ENCODE data around the gene WNT6.

WNT6 gene

GRCh38 chr2:218878926-218879761 lies 19.5 kb downstream of the WNT6 start:
- DNase-seq, result no peak

GRCh38 chr2:218879776-218880101 lies 20.1 kb downstream of the WNT6 start:
- no peak for DNase-seq

DNA sequence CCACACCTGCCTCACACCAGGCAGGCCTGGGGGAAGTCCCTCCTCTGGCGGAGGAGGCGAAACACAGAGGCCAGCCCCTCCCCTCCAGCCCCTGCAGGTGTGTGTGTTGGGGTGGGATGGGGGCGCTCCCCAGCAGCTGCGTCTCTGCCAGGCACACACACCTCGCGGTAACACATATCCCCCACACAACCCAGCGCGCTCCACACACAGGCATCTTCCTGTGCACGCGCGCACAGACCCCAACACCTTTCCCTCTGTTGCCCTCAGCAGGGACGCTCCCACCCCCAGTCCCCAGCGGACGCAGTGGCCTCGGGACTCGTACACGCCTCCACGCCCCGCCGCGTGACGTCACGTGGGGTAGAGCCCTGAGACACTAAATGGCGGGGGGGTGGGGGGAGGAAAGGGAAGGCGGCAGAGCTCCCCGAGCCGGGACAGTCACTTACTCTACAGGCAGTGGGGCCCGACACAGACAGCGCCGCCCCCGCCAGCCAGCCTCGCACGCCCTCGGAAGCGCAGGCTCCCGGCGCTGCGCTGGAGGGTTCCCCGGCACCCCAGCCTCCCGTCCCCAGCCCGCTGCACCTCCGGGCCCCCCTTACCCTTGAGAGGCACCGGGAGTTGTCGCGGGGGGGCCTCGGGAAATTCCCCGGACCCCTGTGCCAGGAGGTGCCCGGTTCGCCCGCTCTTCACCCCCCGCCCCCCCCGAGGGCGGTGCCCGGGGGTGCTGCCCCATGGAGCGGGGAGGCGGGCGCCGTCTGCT lies 20.7 kb downstream of the WNT6 start, which contains the start of gene WNT10A:
Gene WNT10A, plus strand, starts transcription at position 751 of the 757 bp plus-strand sequence. CDS start 144 bp downstream, outside the sequence.
- DNase-seq, result peak; percentile 92

DNA sequence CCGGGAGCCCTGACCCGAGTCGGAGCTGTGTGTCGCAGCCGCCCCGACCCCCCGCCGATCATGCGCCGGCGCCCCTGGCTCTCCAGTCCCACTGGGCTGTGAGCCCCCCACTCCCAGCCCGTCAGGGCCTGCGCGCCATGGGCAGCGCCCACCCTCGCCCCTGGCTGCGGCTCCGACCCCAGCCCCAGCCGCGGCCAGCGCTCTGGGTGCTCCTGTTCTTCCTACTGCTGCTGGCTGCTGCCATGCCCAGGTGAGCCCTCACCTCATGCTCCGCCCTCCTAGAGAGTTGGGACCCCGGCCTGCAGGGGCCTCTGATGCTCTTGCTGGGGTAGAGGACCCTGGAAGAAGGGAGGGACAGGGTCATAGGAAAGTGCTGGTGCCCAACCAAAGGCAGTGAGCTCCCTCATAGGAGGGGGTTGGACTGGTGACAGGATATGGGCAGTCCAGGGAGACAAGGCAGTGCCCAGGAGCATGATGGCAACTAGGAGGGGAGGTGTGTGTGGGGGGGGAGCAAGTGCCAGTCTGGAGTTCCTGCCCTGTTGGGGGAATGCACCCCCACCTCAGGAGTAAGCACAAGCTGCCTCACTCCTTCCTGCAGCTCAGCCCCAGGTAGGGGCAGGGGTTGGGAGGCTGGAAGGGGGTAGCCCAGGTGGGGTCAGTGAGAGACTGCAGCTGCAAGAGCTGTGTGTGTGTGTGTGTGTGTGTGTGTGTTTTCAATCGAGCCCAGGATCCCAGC lies 21.4 kb downstream of the WNT6 start:
- DNase-seq, result no peak

DNA sequence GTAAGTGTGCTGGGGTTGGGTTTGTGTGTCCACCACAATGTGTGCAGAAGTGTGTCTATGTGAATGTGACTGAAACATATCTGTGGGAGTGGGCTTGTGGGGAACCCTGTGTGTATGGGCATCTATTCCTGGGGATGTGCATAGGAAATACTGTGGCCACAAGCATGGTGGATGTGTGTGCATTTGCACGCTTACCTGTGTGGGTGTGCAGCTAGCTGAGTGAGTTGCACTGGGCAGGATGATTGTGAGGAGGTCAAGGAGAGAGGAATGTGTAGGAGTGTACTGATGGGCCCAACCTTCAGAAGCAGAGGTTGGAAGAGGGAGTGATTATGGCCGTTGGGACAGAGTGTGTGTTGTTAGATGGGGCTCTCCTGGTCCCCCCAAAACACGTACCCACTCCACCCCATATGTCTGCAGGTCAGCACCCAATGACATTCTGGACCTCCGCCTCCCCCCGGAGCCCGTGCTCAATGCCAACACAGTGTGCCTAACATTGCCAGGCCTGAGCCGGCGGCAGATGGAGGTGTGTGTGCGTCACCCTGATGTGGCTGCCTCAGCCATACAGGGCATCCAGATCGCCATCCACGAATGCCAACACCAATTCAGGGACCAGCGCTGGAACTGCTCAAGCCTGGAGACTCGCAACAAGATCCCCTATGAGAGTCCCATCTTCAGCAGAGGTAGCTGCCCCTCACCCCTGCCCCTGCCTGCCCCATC lies 22.3 kb downstream of the WNT6 start:
- no peak for DNase-seq

DNA sequence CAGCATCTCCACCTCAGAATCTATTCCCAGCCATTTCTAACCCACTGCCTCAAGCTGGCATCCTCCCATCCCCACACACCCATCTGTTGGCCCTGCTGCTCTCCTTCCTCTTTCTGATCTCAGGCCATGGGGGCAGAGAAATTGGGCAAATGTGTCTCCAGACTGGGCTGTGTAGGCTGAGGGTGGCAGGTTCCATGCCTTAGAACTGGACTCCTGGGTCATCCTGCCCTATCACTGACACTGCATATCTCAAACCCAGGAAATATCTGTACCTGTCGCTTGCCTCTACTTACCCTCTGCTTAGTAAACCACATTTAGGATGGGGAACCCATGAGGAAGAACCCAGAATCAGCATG lies 22.8 kb downstream of the WNT6 start:
- DNase-seq, result no peak

DNA sequence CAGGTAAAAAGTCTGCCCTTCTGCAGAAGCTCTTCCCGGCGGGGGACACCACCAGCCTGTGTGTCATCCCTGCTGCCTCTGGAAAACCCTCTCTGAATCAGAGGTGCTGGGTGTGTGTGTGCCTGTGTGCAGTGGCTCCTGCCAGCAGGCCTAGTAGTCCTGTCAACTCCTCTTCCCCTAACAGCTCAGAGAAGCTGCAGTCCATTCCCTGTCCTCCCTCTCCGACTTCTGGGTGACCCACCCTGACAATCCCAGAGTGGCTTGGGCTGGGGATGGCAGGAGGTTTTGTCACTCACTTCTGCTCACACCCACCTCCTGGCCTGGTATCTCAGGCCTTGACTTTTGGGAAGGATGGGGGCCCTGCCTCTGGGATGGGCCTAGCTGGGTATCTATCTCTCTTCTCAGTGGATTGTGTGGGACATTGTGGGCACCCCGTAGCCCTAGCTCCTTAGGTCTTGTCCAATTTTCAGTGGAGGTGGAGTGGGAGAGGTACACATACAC lies 23.3 kb downstream of the WNT6 start:
- no peak for DNase-seq

GRCh38 chr2:218883491-218884490 lies 24.2 kb downstream of the WNT6 start:
- peak; percentile 27 for DNase-seq

DNA sequence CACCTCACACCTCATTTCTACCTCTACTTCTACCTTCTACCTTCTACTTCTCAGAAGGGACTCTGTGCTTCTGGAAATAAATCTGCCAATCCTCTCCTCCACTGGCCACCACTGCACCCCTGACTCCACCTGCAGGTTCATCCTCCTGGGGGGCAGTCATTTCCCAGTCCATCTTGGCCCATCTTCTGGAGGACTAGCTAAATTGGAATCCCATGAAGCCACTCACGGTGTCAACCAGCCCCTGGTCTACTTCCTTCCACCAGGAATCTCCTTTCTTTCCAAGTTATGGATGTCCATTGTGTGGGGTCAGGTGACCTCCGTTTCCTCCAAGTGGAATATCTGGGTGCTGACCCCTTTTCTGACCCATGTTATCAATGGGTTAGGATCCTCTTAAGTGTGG lies 24.9 kb downstream of the WNT6 start:
- DNase-seq, result no peak

DNA sequence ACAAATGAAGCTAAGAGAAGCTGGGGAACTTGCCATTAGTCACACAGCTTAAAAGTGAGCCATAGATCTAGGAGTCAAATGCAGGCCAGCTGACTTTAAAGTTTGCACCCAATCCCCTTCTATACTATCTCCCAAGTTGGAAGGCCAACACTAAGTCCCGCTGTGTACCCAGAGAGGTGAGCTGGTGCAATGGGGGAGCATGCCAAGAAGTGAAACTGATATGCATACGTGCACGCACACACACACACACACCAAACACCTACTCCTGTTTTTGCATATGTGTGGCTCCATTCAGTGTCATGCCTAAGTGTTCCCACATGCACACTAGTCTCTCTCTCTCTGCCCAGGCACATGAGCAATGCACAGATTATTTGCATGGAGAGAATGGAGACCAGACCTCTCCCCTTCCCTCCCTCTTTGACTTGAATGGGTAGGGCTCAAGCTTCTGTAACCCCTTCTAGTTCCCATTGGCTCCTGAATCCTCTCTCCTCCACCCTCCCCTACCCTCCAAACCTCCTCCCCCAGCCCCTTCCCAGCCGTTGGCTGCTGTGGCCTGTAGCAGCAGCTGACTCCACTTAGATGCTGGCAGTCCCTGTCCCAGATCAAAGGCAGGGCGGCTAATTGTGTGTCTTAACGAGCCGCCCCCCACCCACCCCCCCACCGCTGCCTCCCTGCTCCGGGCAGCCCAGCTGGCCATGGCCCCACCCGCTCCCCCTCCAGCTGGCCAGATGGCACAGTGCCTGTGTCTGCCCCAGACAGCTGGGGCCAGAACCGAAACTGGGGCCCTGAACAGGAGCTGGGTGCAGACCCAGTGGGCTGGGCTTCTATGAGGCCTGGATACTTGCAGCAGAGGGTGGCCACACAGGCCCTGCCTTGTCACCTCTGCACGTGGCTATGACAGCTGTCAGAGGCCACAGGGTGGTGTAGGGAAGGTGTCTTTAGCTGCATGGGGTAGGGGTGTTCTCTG lies 26.7 kb downstream of the WNT6 start:
- DNase-seq, result no peak

GRCh38 chr2:218887079-218887478 lies 27.5 kb downstream of the WNT6 start:
- no peak for DNase-seq

DNA sequence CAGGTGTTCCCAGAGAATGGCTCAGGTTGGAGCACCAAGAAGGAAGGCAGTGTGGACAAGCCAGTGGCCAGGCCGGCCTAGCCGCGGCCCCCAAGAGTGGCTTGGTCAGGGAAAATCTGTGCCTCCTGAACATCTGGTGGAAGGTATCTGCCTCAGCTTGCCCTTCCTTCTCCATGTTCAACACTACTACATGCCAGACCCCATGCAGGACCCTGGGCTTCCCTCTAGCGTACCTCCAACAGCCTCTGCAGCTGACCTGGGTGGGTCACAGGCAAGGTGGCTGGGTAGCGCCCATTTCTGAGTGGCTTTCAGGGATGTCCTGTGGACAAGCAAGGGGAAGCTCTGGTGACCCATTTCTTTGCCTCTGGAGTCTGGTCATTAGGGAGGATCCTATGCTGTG lies 28.7 kb downstream of the WNT6 start:
- DNase-seq, result no peak

GRCh38 chr2:218889937-218890336 lies 30.3 kb downstream of the WNT6 start:
- DNase-seq, result no peak

- no peak for DNase-seq
These were observed 30.8 kb downstream of the WNT6 start for GRCh38 chr2:218890369-218890768.

DNA sequence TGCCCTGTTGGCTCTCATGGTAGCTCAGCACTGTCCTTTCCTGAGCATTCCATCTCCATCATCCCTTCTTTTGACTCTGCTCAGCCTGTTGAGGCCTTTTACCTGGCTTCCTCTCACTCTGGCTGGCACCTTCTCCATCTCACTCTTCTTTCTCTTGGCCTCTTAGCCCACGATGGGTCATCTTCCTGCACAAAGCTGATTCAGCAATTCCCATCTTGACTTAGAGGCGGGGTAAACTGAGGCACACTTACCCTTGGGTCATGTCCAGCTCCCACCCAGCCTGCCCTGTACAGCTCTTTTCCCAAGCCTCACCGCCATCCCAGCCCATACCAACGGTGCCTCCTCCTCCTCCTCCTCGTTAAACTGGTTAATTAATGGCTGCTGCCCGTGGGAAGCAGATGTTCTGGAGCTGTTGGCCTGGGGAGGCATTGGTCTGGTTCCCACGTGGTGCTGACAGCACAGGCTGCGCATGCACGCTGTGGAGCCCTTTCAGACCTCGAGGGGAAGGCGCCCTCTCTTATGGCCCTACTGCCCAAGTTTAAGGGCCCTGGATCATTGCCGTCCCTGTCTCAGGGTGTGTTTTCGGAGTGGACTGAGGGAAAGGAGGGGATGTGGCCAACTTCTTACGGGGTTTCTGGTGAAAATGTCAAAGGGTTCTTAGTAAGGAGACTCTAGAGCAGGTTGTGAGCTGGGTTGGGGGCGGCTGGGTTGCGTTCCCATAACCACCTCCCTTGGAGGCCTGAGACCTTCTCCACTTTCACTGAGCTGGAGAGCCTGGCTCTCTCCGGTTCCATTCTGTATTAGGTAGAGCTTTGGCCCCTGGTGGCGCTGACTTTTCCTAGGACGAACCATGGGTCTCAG lies 31.9 kb downstream of the WNT6 start:
- no peak for DNase-seq

DNA sequence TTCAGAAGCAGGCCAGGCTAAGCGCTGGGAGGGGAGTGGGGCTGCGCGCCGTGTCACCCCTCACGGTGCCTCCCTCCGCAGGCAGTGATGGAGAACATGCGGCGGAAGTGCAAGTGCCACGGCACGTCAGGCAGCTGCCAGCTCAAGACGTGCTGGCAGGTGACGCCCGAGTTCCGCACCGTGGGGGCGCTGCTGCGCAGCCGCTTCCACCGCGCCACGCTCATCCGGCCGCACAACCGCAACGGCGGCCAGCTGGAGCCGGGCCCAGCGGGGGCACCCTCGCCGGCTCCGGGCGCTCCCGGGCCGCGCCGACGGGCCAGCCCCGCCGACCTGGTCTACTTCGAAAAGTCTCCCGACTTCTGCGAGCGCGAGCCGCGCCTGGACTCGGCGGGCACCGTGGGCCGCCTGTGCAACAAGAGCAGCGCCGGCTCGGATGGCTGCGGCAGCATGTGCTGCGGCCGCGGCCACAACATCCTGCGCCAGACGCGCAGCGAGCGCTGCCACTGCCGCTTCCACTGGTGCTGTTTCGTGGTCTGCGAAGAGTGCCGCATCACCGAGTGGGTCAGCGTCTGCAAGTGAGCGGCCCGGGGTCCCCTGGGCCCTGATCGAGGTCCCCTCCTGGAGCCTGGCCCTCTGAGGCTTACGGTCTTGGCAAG lies 33.2 kb downstream of the WNT6 start:
- DNase-seq, result peak; percentile 85

- DNase-seq, result no peak
These were observed 33.9 kb downstream of the WNT6 start for GRCh38 chr2:218893349-218894150.
